D721Med (cell line): ENCODE measurements around the gene CD40.

Experiments
- DNase-seq: peaks from one replicate; pipeline ENCODE4 v3.0.0; 2011; ENCODE audit warnings: low spot score; ENCODE audit not compliant: insufficient read length
- FAIRE-seq: peaks from 2 replicates; lab custom pipeline; 2011; peaks lifted over from hg19 to GRCh38; lab: Jason Lieb, UNC
- TF ChIP-seq, protein P1 (sequence below): IDR thresholded peaks from 2 replicates; pipeline ENCODE4 v1.5.1; 2012; ENCODE audit warnings: mild to moderate bottlenecking, control low read depth; ENCODE audit not compliant: insufficient read depth; ENCODE audit errors: missing control alignments

Gene CD40

DNA sequence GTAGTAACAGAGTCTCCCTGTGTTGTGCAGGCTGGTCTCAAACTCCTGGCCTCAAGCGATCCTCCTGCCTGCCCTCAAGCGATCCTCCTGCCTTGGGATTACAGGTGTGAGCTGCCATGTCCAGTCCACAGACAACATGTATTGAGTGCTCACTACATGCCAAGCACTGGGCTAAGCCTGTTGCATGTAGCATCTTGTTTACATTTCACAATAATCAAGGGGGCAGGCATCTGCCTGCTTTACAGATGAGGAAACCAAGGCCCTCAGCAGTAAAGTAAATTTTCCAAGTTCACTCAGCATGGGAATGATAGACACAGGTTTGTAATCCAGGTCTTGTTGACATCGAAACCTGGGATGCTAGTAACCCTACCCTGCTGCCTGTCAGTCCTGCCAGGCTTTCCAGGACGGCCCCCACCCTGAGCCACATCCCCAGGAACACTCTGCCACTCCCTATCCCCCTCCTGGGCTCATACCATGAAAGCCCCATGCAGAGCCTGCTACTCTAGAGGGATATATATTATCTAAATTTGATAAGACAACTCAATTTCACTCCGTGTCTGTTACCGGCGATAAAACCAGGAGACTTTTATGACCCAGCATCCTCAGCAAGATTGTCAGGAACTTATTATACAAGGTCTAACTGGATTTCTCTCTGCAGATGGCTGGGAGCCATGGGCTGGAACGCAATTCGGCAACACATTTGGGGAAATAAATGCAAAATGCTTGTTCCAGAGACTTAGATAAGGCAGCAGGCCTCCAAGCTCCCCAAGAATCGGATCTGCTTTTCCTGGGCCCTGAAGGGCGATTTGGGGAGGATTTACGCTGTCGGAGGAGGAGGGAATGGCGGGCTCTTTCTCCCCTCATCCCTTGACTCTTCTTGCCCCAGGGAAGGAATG is 30.4 kb downstream of the CD40 start:
- FAIRE-seq = no peak
- TF ChIP-seq, protein P1, sequence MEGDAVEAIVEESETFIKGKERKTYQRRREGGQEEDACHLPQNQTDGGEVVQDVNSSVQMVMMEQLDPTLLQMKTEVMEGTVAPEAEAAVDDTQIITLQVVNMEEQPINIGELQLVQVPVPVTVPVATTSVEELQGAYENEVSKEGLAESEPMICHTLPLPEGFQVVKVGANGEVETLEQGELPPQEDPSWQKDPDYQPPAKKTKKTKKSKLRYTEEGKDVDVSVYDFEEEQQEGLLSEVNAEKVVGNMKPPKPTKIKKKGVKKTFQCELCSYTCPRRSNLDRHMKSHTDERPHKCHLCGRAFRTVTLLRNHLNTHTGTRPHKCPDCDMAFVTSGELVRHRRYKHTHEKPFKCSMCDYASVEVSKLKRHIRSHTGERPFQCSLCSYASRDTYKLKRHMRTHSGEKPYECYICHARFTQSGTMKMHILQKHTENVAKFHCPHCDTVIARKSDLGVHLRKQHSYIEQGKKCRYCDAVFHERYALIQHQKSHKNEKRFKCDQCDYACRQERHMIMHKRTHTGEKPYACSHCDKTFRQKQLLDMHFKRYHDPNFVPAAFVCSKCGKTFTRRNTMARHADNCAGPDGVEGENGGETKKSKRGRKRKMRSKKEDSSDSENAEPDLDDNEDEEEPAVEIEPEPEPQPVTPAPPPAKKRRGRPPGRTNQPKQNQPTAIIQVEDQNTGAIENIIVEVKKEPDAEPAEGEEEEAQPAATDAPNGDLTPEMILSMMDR = no peak
- DNase-seq = no peak

DNA sequence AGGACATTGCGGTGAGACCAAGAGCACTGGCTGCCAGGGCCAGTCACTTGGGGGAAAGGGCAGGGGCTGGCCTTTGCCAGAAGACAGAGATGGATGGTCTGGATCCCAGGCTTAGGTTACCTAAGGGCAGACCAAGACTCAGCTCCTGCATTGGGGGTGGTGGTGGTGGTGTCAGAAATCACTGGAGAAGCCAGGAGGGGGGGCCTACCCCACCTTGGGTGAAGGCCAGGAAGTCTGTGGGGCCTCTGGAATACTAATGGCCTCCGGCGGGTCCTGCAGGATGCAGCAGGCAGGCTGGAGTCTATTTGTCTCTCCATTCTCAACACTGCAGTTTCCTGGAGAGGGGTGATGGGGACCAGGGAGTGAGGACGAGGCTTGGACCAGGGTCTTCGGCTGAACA is 32.8 kb downstream of the CD40 start:
- FAIRE-seq (no peak), DNase-seq (no peak)
- TF ChIP-seq, protein P1 = no peak

DNA sequence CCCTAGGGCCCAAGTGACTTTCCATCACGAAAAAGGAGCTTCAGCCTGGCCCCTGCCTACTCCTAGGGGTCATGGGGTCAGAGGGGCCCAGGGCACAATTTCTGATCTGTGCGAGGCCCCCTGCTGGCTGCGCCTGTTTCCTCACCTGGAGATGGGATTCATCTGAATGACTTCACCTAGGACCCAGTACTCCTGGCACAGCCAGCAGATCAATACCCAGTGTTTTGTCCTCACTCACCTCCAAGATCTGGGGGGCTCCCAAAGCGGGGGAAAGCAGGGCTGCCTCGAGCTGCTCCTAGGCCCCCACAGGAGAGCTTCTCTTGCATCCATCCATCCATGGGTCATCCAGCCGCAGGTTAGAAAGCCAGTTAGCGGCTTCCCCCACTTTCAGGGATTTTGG is 33.8 kb downstream of the CD40 start:
- FAIRE-seq (no peak), DNase-seq (peak; percentile 46)
- TF ChIP-seq, protein P1 = peak; percentile 24

DNA sequence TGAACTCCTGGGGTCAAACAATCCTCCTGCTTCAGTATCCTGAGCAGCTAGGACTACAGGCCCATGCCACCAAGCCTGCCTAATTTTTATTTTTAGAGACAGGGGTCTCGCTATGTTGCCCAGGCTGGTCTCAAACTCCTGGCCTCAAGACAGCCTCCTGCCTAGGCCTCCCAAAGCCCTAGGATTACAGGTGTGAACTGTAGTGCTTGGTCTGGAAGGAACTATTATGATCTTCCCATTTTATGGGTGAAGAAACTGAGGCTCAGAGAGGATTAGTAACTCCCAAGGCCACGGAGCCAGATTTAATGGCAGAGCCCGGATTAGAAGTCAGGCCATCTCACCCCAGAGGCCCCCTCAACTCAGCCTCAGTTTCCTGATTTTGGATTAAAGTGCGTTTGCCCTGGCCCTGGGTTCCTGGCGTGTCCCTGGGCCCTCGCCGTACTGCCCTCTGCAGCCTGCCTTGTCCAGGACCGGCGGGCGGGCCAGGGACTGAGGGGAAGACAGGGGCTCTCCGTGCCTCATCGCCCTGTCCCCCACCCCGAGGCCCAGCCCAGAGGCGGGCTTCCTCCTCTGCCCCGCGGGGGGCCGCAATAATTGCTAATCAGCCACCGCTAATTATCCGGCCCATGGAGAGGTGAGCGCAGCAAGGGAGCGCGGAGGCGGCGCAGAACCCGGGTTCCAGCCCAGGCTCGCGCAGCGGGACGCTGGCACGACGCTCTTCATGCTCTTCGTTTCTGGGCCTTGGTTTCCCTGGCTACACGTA is 34.9 kb downstream of the CD40 start:
- DNase-seq (no peak), FAIRE-seq (no peak)
- TF ChIP-seq, protein P1 = no peak

DNA sequence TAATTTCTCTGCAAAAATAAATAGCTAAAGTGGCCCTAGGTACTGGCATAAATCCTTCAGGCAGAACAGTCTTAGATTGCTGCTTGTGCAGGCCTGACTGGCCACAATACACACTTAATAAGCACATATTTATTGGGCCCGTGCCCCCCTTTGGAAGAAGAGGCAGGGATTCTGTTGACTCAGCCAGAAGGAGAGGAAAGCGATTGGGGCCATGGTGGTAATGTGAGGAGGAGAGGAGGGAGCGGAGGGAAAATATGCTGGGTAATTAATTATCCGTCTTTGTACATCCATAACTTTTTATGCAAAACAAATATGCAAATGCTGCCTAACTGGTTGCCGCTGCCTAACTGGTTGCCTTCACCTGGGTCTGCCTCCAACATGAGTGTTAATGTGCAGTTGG is 36.2 kb downstream of the CD40 start:
- TF ChIP-seq, protein P1 = no peak
- FAIRE-seq (no peak), DNase-seq (no peak)

DNA sequence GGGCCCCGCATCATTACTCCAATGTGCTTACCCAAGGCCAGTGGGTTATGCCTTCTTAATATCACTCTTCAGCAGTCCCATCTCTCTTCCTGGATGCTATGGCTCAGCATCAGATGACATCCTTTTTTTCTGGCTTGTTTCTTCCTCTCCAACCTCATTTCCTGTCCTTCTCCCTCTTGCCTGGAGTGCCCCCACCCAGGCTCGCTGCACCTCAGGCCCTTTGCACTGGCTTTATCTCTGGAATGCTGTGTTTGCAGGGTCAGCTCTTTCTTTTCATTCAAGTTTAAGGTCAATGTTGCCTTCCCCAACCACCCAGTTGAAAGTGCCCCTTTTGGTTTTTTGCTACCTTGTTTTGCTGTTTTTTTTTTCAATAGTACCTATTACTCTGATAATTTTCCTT is 36.7 kb downstream of the CD40 start:
- TF ChIP-seq, protein P1 = no peak
- FAIRE-seq = no peak
- DNase-seq = no peak
